Endothelial cell (in vitro differentiated cells): ENCODE results near the gene CHRNA3. TPM values are rescaled to one million over a fixed set of nuclear protein-coding genes. Genes with fewer than 3 reads are reported as not detected.

Experiments
- DNase-seq: peaks from one replicate; pipeline ENCODE4 v3.0.0; 2021; ENCODE audit warnings: low spot score
- H3K27ac Mint-ChIP-seq: one replicate; pipeline ENCODE4 v1.8.0; 2021; ENCODE audit warnings: mixed read lengths, inconsistent platforms; ENCODE audit not compliant: unreplicated experiment
- H3K27me3 Mint-ChIP-seq: one replicate; pipeline ENCODE4 v1.8.0; 2021; ENCODE audit warnings: mild to moderate bottlenecking, moderate library complexity, mixed read lengths, inconsistent platforms; ENCODE audit not compliant: unreplicated experiment
- H3K36me3 Mint-ChIP-seq: one replicate; pipeline ENCODE4 v1.8.0; 2021; ENCODE audit warnings: mild to moderate bottlenecking, low read depth, mixed read lengths, inconsistent platforms; ENCODE audit not compliant: unreplicated experiment
- H3K4me1 Mint-ChIP-seq: one replicate; pipeline ENCODE4 v1.8.0; 2021; ENCODE audit warnings: mild to moderate bottlenecking, mixed read lengths, inconsistent platforms; ENCODE audit not compliant: unreplicated experiment
- H3K4me3 Mint-ChIP-seq: one replicate; pipeline ENCODE4 v1.8.0; 2021; ENCODE audit warnings: mild to moderate bottlenecking, mixed read lengths, inconsistent platforms; ENCODE audit not compliant: unreplicated experiment
- H3K9me3 Mint-ChIP-seq: one replicate; pipeline ENCODE4 v1.8.0; 2021; ENCODE audit warnings: mixed read lengths, inconsistent platforms; ENCODE audit not compliant: unreplicated experiment
- total RNA-seq: library from RNA; stranded (reverse); fragmentation: NEBNext Ultra II Directional; extraction: Animal tissue kit (Norgen Biotek cat#: 25700); gene quantifications from one replicate; pipeline ENCODE4 v1.2.1, GENCODE V29; 2021; ENCODE audit not compliant: unreplicated experiment
- TF ChIP-seq, protein P1 (sequence below): fragments of 200-600 bp; sonication (generic); IDR thresholded peaks from one replicate; pipeline ENCODE4 v1.5.0; 2021; ENCODE audit warnings: antibody characterized with exemption; ENCODE audit not compliant: unreplicated experiment

The CHRNA3 gene
- total RNA-seq, 1 donor from 2014 or later: 0.74 TPM

DNA sequence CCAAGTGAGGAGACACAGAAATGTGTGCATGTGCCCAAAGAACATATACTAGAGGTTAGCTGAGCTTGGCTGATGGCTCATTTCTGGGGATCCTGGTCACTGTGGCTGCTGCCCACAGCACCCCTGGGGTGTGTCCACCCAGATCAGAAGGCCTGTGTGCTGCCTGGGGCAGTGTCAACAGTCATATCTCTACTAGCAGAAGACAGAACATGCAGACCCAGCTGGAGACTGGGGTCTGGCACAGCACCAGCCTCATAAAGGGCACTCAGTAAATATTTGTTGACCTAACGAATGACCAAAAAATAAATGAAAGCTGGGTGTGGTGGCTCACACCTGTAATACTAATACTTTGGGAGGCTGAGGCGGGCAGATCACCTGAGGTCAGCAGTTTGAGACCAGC is 16.4 kb downstream of the CHRNA3 start:
- H3K4me3 Mint-ChIP-seq: no peak overlapping the region
- TF ChIP-seq, protein P1, sequence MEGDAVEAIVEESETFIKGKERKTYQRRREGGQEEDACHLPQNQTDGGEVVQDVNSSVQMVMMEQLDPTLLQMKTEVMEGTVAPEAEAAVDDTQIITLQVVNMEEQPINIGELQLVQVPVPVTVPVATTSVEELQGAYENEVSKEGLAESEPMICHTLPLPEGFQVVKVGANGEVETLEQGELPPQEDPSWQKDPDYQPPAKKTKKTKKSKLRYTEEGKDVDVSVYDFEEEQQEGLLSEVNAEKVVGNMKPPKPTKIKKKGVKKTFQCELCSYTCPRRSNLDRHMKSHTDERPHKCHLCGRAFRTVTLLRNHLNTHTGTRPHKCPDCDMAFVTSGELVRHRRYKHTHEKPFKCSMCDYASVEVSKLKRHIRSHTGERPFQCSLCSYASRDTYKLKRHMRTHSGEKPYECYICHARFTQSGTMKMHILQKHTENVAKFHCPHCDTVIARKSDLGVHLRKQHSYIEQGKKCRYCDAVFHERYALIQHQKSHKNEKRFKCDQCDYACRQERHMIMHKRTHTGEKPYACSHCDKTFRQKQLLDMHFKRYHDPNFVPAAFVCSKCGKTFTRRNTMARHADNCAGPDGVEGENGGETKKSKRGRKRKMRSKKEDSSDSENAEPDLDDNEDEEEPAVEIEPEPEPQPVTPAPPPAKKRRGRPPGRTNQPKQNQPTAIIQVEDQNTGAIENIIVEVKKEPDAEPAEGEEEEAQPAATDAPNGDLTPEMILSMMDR: no peak
- peaks cover 4% of the 10 kb centered on the region for H3K27me3 Mint-ChIP-seq
- peaks cover 6% of the 10 kb centered on the region for H3K9me3 Mint-ChIP-seq
- H3K36me3 Mint-ChIP-seq: peaks cover 17% of the 10 kb centered on the region
- H3K4me1 Mint-ChIP-seq: no peaks in the 10 kb centered on the region
- no peak overlapping the region for H3K27ac Mint-ChIP-seq
- no peak for DNase-seq

- Mint-ChIP-seq H3K27ac (no peak overlapping the region), H3K36me3 (peaks cover 17% of the 10 kb centered on the region), H3K4me1 (no peaks in the 10 kb centered on the region), H3K4me3 (no peak overlapping the region), H3K9me3 (peaks cover 6% of the 10 kb centered on the region), H3K27me3 (peaks cover 4% of the 10 kb centered on the region)
- DNase-seq: no peak
- TF ChIP-seq, protein P1: no peak
Observed at GRCh38 chr15:78603467-78603866, 17.3 kb downstream of the CHRNA3 start.

GRCh38 chr15:78599189-78599588 is 21.6 kb downstream of the CHRNA3 start:
- TF ChIP-seq, protein P1: no peak
- Mint-ChIP-seq H3K36me3 (peaks cover 17% of the 10 kb centered on the region), H3K4me1 (no peaks in the 10 kb centered on the region), H3K4me3 (no peak overlapping the region), H3K9me3 (peaks cover 6% of the 10 kb centered on the region), H3K27me3 (peaks cover 4% of the 10 kb centered on the region), H3K27ac (no peak overlapping the region)
- no peak for DNase-seq

DNA sequence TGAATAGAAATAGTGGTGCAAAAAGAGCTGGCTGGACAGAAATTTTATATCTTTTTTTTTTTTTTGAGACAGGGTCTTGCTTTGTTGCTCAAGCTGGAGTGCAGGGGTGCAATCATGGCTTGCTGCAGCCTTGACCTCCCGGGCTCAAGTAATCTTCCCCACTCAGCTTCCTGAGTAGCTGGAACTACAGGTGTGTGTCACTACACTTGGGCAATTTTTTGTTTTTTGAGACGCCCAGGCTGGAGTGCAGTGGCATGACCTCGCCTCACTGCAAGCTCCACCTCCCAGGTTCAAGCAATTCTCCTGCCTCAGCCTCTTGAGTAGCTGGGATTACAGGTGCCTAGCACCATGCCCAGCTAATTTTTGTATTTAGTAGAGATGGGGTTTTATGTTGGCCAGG is 22.4 kb downstream of the CHRNA3 start:
- Mint-ChIP-seq H3K36me3 (peaks cover 17% of the 10 kb centered on the region), H3K4me3 (no peak overlapping the region), H3K4me1 (no peaks in the 10 kb centered on the region), H3K27ac (no peak overlapping the region), H3K9me3 (peaks cover 6% of the 10 kb centered on the region), H3K27me3 (peaks cover 4% of the 10 kb centered on the region)
- no peak for DNase-seq
- TF ChIP-seq, protein P1: no peak

DNA sequence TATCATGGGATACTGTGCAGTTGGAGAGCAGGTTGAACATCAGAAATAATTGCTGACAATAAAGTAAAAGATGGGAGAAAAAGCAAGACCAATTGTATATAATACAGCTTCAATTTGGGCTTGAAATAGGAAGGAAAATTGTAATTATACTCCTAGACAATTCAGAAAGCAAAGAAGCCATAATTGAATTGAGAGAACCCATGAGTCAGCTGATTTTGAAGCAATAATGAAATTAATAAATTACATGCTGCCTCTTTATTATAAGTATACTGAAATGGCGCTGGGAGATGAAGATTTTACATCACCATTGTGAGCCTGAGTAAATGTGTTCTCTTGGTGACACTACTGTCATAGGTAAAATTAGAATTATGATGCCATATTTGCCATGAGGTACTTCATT is 23.2 kb downstream of the CHRNA3 start:
- Mint-ChIP-seq H3K27ac (no peak overlapping the region), H3K4me3 (no peak overlapping the region), H3K36me3 (peaks cover 14% of the 10 kb centered on the region), H3K9me3 (peaks cover 6% of the 10 kb centered on the region), H3K4me1 (no peaks in the 10 kb centered on the region), H3K27me3 (peaks cover 4% of the 10 kb centered on the region)
- TF ChIP-seq, protein P1: no peak
- DNase-seq: no peak
